Right lobe of liver (tissue), 4 donors: ENCODE measurements around the gene BCKDHA.

Experiments used
- POLR2A ChIP-seq: fragments of 450-650 bp; IDR thresholded peaks from one replicate; pipeline ENCODE4 v1.6.1; 2017; ENCODE audit warnings: antibody characterized with exemption, mild to moderate bottlenecking
- TF ChIP-seq, protein P1 (sequence below), 4 donors: fragments of 200-600 bp in 3 of 4; fragments of 450-650 bp in 1 of 4; IDR thresholded peaks; one replicate each; pipeline versions ENCODE4 v1.5.1 to v1.8.0; 2016 to 2022; ENCODE audit warnings: antibody characterized with exemption in 4 of 4, mild to moderate bottlenecking in 2 of 4
- donor health status: DM: no; HTN: no; CAD: no.
- donor health status: DM: no; HTN: no; CAD: no.
- donor health status: DM: no; HTN: yes; CAD: no.

DNA sequence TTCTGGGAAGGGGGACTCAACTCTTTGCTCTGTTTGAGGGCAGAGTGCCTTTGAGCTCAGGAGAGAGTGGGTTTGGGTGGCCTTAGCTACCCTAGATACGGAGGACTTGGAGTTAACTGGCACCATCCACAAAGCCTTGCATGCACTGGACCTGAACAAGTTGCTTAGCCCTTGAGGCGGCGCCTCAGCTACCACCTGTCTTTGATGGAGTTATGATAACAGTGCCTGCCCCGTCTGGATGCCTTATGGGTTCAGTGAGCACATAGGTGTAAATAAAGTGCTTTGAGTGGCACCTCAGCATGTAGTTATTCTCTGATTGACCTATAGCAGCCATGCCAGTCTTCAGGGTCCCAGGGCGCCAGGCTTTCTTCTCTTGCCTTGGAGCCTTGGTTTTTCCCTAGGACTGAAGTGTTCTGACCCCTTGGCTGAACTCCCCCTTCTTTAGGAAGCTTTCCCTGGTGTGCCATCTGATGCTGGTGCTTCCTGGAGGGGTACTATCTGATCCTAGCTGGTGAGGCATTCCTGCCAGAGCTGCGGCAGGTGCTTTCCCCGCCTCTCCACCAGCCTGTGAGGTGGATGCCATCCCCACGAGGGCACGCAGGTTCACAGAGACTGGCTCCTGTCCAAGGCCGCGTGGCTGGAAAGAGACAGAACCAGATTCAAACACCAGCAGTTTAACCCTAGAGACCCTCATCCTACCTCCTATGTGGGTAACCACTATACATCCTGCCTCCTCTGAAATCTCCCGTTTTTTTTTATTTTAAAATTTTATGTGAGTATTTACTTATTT, 5.8 kb downstream of the BCKDHA start:
- no peak for TF ChIP-seq POLR2A
- TF ChIP-seq, protein P1, sequence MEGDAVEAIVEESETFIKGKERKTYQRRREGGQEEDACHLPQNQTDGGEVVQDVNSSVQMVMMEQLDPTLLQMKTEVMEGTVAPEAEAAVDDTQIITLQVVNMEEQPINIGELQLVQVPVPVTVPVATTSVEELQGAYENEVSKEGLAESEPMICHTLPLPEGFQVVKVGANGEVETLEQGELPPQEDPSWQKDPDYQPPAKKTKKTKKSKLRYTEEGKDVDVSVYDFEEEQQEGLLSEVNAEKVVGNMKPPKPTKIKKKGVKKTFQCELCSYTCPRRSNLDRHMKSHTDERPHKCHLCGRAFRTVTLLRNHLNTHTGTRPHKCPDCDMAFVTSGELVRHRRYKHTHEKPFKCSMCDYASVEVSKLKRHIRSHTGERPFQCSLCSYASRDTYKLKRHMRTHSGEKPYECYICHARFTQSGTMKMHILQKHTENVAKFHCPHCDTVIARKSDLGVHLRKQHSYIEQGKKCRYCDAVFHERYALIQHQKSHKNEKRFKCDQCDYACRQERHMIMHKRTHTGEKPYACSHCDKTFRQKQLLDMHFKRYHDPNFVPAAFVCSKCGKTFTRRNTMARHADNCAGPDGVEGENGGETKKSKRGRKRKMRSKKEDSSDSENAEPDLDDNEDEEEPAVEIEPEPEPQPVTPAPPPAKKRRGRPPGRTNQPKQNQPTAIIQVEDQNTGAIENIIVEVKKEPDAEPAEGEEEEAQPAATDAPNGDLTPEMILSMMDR (IDR thresholded peaks at IDR 0.05) = no peak
